RPMI8226 (cell line): ENCODE data around the gene FAM13C.
"Not testable (repeated sequence)": the region's sequence is repeated elsewhere in the genome, so short reads cannot be mapped to it uniquely, and the experiment has no call there.

ENCODE experiments used
- DNase-seq: peaks from one replicate; pipeline ENCODE4 v3.0.0-alpha.2; 2015

Gene FAM13C

GRCh38 chr10:59225211-59225610 lies 137.1 kb downstream of the FAM13C start:
- DNase-seq: no peak

- not testable (repeated sequence) for DNase-seq
Measured at GRCh38 chr10:59223597-59223996, 138.8 kb downstream of the FAM13C start.

GRCh38 chr10:59222788-59223187 lies 139.6 kb downstream of the FAM13C start:
- no peak for DNase-seq

GRCh38 chr10:59216178-59216869 lies 146.0 kb downstream of the FAM13C start:
- DNase-seq: no peak

- DNase-seq: no peak
Measured at GRCh38 chr10:59214160-59214559, 148.2 kb downstream of the FAM13C start.

GRCh38 chr10:59212301-59212798 lies 150.0 kb downstream of the FAM13C start:
- no peak for DNase-seq

- DNase-seq: no peak
Measured at GRCh38 chr10:59206204-59206720, 156.1 kb downstream of the FAM13C start.
